ENCODE data around the gene POU2F1. TPM values are rescaled to one million over a fixed set of nuclear protein-coding genes. Genes with fewer than 3 reads are reported as not detected.

POU2F1 gene
- total and polyA plus RNA-seq, 2 donors (not counting 3 experiments of a cell fraction or from before 2014, with no cell fraction given): 6.0 to 12.9 TPM

- dilution Hi-C loops (cut with MboI; ENCODE audit: extremely low pct_ligation_motif_present, low sequenced_read_pairs) (no loop called here), intact Hi-C loops (cut with micrococcal nuclease) (no loop called here)
- FAIRE-seq (no peak), DNase-seq (ENCODE audit: low read depth, low spot score) (no peak)
- H3K9me1 ChIP-seq (replicated peaks; ENCODE audit: control insufficient read depth, extremely low read depth, insufficient read depth, low read length): no peaks in the 10 kb centered on the region
- no peak overlapping the region for H3K4me3 ChIP-seq (replicated peaks in 1 of 3; ENCODE audit: insufficient read depth in 1 of 3, low read depth in 1 of 3, low read length in 3 of 3)
- H3K4me1 ChIP-seq (ENCODE audit: control insufficient read depth, extremely low read depth, insufficient read depth, low read length): no peaks in the 10 kb centered on the region
- ChIA-PET POLR2A (no interaction called here), CTCF (interaction anchor here (1.0 kb wide), 1 partner anchor 10 kb away, joined by 4 read pairs; no protein-coding TSS in a partner anchor)
- H3K4me2 ChIP-seq (ENCODE audit: insufficient read depth, low read length): no peak overlapping the region
- TF ChIP-seq GATA2 (IDR thresholded peaks at IDR 0.05; ENCODE audit: insufficient read depth, insufficient read length, low read depth, low read length) (no peak), MYC (IDR thresholded peaks at IDR 0.05; ENCODE audit: low read depth, low read length) (no peak)
- no peak overlapping the region for H3K9ac ChIP-seq (replicated peaks; ENCODE audit: extremely low read depth, insufficient read depth, low read length)
- no peaks in the 10 kb centered on the region for H3K79me2 ChIP-seq (ENCODE audit: control insufficient read depth, insufficient read depth, low read length)
- no TSS peak for BruUV-seq (replicated peaks)
- H4K20me1 ChIP-seq (replicated peaks; ENCODE audit: control insufficient read depth, extremely low read depth, insufficient read depth, low read length): no peaks in the 10 kb centered on the region
- no peaks in the 10 kb centered on the region for H3K27me3 ChIP-seq (ENCODE audit: control insufficient read depth in 2 of 2, insufficient read depth in 2 of 2, low read length in 2 of 2)
- H3K27ac ChIP-seq (ENCODE audit: insufficient read depth, low read depth, low read length): no peak overlapping the region
- no peak overlapping the region for H2AFZ ChIP-seq (ENCODE audit: low read depth, low read length)
- no peaks in the 10 kb centered on the region for H3K9me3 ChIP-seq (replicated peaks; ENCODE audit: control insufficient read depth, insufficient read depth, low read length)
- no peaks in the 10 kb centered on the region for H3K36me3 ChIP-seq (ENCODE audit: control insufficient read depth in 2 of 2, extremely low read depth in 1 of 2, insufficient read depth in 2 of 2, low read length in 2 of 2)
Observed at GRCh38 chr1:167333124-167333523, 112.4 kb downstream of the POU2F1 start.

- intact Hi-C loops (cut with micrococcal nuclease): no loop called here
Observed at GRCh38 chr1:167333703-167334102, 113.0 kb downstream of the POU2F1 start.

More at GRCh38 chr1:167333703-167334102, 113.0 kb downstream of the POU2F1 start:
- ChIA-PET POLR2A (no interaction called here), CTCF (interaction anchor here (1.0 to 1.1 kb wide), 2 partner anchors 9 to 87 kb away, joined by 4 read pairs; no protein-coding TSS in a partner anchor)
- H3K4me3 ChIP-seq (replicated peaks in 1 of 3; ENCODE audit: insufficient read depth in 1 of 3, low read depth in 1 of 3, low read length in 3 of 3): no peak overlapping the region
- FAIRE-seq (no peak), DNase-seq (ENCODE audit: low read depth, low spot score) (no peak)
- no peaks in the 10 kb centered on the region for H3K9me1 ChIP-seq (replicated peaks; ENCODE audit: control insufficient read depth, extremely low read depth, insufficient read depth, low read length)
- H3K9me3 ChIP-seq (replicated peaks; ENCODE audit: control insufficient read depth, insufficient read depth, low read length): no peaks in the 10 kb centered on the region
- dilution Hi-C loops (cut with MboI; ENCODE audit: extremely low pct_ligation_motif_present, low sequenced_read_pairs): no loop called here
- H3K4me1 ChIP-seq (ENCODE audit: control insufficient read depth, extremely low read depth, insufficient read depth, low read length): no peaks in the 10 kb centered on the region
- no peaks in the 10 kb centered on the region for H3K27me3 ChIP-seq (ENCODE audit: control insufficient read depth in 2 of 2, insufficient read depth in 2 of 2, low read length in 2 of 2)
- no peaks in the 10 kb centered on the region for H3K79me2 ChIP-seq (ENCODE audit: control insufficient read depth, insufficient read depth, low read length)
- no TSS peak for BruUV-seq (replicated peaks)
- H3K36me3 ChIP-seq (ENCODE audit: control insufficient read depth in 2 of 2, extremely low read depth in 1 of 2, insufficient read depth in 2 of 2, low read length in 2 of 2): no peaks in the 10 kb centered on the region
- no peak for TF ChIP-seq POLR2AphosphoS5 (IDR thresholded peaks at IDR 0.05; ENCODE audit: insufficient read depth, low read depth, low read length)
- TF ChIP-seq EZH2 (IDR thresholded peaks at IDR 0.05; ENCODE audit: borderline replicate concordance, low read depth, low read length, severe bottlenecking): no peak
- TF ChIP-seq POLR2A (IDR thresholded peaks at IDR 0.05; ENCODE audit: low read depth, low read length): no peak
- no peak for TF ChIP-seq CTCF (IDR thresholded peaks at IDR 0.05; ENCODE audit: extremely low read depth in 1 of 2, insufficient read depth in 1 of 2, low read depth in 1 of 2, low read length in 2 of 2)
- no peak for TF ChIP-seq FOS (IDR thresholded peaks at IDR 0.05; ENCODE audit: borderline replicate concordance, insufficient read depth, low read length)
- TF ChIP-seq JUN (IDR thresholded peaks at IDR 0.05; ENCODE audit: borderline replicate concordance, insufficient read depth, insufficient read length, low read depth): no peak
- no peak for TF ChIP-seq MYC (IDR thresholded peaks at IDR 0.05; ENCODE audit: low read depth, low read length)
- TF ChIP-seq MAX (IDR thresholded peaks at IDR 0.05; ENCODE audit: insufficient read depth, insufficient read length): no peak
- no peak for TF ChIP-seq GATA2 (IDR thresholded peaks at IDR 0.05; ENCODE audit: insufficient read depth, insufficient read length, low read depth, low read length)
- H3K4me2 ChIP-seq (ENCODE audit: insufficient read depth, low read length): no peak overlapping the region
- H2AFZ ChIP-seq (ENCODE audit: low read depth, low read length): no peak overlapping the region
- H3K27ac ChIP-seq (ENCODE audit: insufficient read depth, low read depth, low read length): no peak overlapping the region
- H4K20me1 ChIP-seq (replicated peaks; ENCODE audit: control insufficient read depth, extremely low read depth, insufficient read depth, low read length): no peaks in the 10 kb centered on the region
- H3K9ac ChIP-seq (replicated peaks; ENCODE audit: extremely low read depth, insufficient read depth, low read length): no peak overlapping the region
